ENCODE results near the gene CYP24A1. TPM values are rescaled to one million over a fixed set of nuclear protein-coding genes. Genes with fewer than 3 reads are reported as not detected.

The CYP24A1 gene
- total and polyA plus RNA-seq, 2 of the 13 experiments (the other 11 are each of a cell fraction or from before 2014, with no cell fraction given): 9.4 to 32.7 TPM

DNA sequence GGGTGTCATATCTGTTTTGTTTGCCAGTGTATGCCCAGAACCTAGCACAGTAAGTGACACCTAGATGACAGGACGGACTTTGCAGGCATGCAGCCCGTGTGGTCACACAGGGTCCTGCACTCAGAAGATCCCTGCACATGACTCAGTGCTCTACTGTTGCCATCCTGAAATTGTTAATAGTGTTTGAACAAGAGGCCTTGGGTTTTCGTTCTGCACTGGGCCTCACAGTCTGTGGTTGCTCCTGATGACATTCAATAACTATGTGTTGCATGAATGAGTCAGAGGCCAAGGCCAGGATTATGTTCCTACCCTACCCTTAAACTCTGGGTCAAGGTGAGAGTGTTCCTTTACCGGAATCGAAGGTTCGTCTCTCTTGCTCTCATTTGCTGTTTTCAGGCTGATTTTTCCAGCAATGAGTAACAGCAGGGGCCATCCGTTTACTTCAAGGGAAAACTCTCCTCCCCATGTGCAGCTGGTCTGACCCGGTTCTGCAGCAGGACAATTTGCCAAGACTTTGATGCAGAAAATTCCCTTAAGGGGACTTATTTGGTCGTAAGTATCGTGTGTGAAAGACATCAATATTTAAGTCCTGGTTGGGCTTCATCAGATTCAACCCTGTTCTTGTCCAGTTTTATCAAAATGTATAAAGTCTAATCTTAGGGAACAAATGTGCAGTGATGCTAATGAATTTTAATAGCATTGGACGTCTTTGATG is 21.1 kb upstream of the CYP24A1 start (continued):
- TF ChIP-seq ETV6 (CRISPR knock-in tag; conservative IDR thresholded peaks at IDR 0.05) (peak; percentile 85; the same call in 1 of the 2 replicates), ZNF766 (CRISPR knock-in tag; IDR thresholded peaks at IDR 0.05; ENCODE audit: borderline replicate concordance) (0 out of 2 replicates have a peak, but pooled peaks have one; percentile 31), NFATC3 (CRISPR knock-in tag; IDR thresholded peaks at IDR 0.05) (peak; percentile 85; the same call in 1 of the 2 replicates), ZKSCAN8 (CRISPR knock-in tag; IDR thresholded peaks at IDR 0.05; ENCODE audit: borderline replicate concordance) (peak; percentile 98), ZNF839 (CRISPR knock-in tag; IDR thresholded peaks at IDR 0.05; ENCODE audit: borderline replicate concordance) (no peak), AGO2 (optimal IDR thresholded peaks at IDR 0.05; ENCODE audit: low read depth, low read length) (no peak), BORCS8-MEF2B (CRISPR knock-in tag; IDR thresholded peaks at IDR 0.05) (peak; percentile 59; the same call in 1 of the 2 replicates), ZNF543 (CRISPR knock-in tag; IDR thresholded peaks at IDR 0.05) (peak; percentile 88; the same call in 1 of the 2 replicates), ZNF713 (CRISPR knock-in tag; IDR thresholded peaks at IDR 0.05) (no peak), ZNF292 (CRISPR knock-in tag; IDR thresholded peaks at IDR 0.05; ENCODE audit: borderline replicate concordance, low read depth) (peak; percentile 95), ZNF296 (CRISPR knock-in tag; conservative IDR thresholded peaks at IDR 0.05) (no peak; the same call in 1 of the 2 replicates), CAMTA2 (CRISPR knock-in tag; IDR thresholded peaks at IDR 0.05; ENCODE audit: borderline replicate concordance) (peak; percentile 66; the same call in 1 of the 2 replicates), ZNF101 (CRISPR knock-in tag; IDR thresholded peaks at IDR 0.05; ENCODE audit: borderline replicate concordance, low read depth) (no peak), ZNF891 (CRISPR knock-in tag; IDR thresholded peaks at IDR 0.05) (peak; percentile 62; the same call in 1 of the 2 replicates), ZBTB3 (CRISPR knock-in tag; IDR thresholded peaks at IDR 0.05; ENCODE audit: borderline replicate concordance, low read depth) (peak; percentile 45; the same call in 1 of the 2 replicates), NRL (CRISPR knock-in tag; IDR thresholded peaks at IDR 0.05; ENCODE audit: borderline replicate concordance) (no peak), ZBTB7B (CRISPR knock-in tag; IDR thresholded peaks at IDR 0.05) (peak; percentile 73; the same call in 1 of the 2 replicates), ZNF564 (CRISPR knock-in tag; IDR thresholded peaks at IDR 0.05) (0 out of 2 replicates have a peak, but pooled peaks have one; percentile 52), ZNF10 (CRISPR knock-in tag; IDR thresholded peaks at IDR 0.05; ENCODE audit: borderline replicate concordance, low read depth) (no peak), MIER2 (CRISPR knock-in tag; IDR thresholded peaks at IDR 0.05) (peak; percentile 90)
- TF ChIP-seq, protein P1, sequence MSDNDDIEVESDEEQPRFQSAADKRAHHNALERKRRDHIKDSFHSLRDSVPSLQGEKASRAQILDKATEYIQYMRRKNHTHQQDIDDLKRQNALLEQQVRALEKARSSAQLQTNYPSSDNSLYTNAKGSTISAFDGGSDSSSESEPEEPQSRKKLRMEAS (IDR thresholded peaks at IDR 0.05): peak; percentile 89
- TF ChIP-seq, protein P2, sequence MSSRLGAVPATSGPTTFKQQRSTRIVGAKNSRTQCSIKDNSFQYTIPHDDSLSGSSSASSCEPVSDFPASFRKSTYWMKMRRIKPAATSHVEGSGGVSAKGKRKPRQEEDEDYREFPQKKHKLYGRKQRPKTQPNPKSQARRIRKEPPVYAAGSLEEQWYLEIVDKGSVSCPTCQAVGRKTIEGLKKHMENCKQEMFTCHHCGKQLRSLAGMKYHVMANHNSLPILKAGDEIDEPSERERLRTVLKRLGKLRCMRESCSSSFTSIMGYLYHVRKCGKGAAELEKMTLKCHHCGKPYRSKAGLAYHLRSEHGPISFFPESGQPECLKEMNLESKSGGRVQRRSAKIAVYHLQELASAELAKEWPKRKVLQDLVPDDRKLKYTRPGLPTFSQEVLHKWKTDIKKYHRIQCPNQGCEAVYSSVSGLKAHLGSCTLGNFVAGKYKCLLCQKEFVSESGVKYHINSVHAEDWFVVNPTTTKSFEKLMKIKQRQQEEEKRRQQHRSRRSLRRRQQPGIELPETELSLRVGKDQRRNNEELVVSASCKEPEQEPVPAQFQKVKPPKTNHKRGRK (CRISPR knock-in tag; IDR thresholded peaks at IDR 0.05): no peak
- TF ChIP-seq, protein P3, sequence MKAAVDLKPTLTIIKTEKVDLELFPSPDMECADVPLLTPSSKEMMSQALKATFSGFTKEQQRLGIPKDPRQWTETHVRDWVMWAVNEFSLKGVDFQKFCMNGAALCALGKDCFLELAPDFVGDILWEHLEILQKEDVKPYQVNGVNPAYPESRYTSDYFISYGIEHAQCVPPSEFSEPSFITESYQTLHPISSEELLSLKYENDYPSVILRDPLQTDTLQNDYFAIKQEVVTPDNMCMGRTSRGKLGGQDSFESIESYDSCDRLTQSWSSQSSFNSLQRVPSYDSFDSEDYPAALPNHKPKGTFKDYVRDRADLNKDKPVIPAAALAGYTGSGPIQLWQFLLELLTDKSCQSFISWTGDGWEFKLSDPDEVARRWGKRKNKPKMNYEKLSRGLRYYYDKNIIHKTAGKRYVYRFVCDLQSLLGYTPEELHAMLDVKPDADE (CRISPR knock-in tag; IDR thresholded peaks at IDR 0.05): 0 out of 2 replicates have a peak, but pooled peaks have one; percentile 90
- TF ChIP-seq, protein P4, sequence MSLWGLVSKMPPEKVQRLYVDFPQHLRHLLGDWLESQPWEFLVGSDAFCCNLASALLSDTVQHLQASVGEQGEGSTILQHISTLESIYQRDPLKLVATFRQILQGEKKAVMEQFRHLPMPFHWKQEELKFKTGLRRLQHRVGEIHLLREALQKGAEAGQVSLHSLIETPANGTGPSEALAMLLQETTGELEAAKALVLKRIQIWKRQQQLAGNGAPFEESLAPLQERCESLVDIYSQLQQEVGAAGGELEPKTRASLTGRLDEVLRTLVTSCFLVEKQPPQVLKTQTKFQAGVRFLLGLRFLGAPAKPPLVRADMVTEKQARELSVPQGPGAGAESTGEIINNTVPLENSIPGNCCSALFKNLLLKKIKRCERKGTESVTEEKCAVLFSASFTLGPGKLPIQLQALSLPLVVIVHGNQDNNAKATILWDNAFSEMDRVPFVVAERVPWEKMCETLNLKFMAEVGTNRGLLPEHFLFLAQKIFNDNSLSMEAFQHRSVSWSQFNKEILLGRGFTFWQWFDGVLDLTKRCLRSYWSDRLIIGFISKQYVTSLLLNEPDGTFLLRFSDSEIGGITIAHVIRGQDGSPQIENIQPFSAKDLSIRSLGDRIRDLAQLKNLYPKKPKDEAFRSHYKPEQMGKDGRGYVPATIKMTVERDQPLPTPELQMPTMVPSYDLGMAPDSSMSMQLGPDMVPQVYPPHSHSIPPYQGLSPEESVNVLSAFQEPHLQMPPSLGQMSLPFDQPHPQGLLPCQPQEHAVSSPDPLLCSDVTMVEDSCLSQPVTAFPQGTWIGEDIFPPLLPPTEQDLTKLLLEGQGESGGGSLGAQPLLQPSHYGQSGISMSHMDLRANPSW (CRISPR knock-in tag; IDR thresholded peaks at IDR 0.05; ENCODE audit: borderline replicate concordance): peak; percentile 66; the same call in 1 of the 2 replicates
